Epithelial cell of esophagus (primary cell): ENCODE data around the gene KLHL33.

Experiments used
- DNase-seq: peaks from one replicate; pipeline ENCODE4 v3.0.0; 2010; ENCODE audit warnings: low read depth
- H3K4me3 ChIP-seq: 2 replicates; pipeline ENCODE4 v1.5.1; 2011; ENCODE audit warnings: mild to moderate bottlenecking, low read length, control low read depth
- TF ChIP-seq, protein P1 (sequence below): IDR thresholded peaks from 2 replicates; pipeline ENCODE4 v1.5.1; 2011; ENCODE audit warnings: low read depth, mild to moderate bottlenecking, low read length, control low read depth, inconsistent platforms; ENCODE audit not compliant: insufficient read depth; ENCODE audit errors: missing control alignments

KLHL33 gene

DNA sequence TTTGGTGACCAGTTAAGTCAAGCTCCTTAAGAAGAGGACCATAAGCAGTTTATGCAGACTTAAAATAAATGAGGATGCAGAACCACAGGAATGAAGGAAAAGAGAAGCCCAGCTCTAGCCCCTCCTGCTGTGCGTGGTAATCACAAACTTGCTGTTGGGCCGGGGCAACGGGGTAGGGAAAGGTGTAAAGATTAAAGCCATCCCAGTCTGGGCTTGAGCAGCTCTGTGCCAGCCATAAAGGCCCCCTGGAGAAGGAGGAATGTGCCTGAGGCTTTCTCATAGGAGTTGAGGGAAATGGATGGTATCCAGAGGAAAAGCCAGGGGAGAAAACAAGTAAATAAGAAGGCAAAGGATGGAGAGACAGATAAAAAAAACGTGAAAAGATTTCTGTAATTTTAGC is 47.8 kb downstream of the KLHL33 start:
- no peak overlapping the region for H3K4me3 ChIP-seq
- TF ChIP-seq, protein P1, sequence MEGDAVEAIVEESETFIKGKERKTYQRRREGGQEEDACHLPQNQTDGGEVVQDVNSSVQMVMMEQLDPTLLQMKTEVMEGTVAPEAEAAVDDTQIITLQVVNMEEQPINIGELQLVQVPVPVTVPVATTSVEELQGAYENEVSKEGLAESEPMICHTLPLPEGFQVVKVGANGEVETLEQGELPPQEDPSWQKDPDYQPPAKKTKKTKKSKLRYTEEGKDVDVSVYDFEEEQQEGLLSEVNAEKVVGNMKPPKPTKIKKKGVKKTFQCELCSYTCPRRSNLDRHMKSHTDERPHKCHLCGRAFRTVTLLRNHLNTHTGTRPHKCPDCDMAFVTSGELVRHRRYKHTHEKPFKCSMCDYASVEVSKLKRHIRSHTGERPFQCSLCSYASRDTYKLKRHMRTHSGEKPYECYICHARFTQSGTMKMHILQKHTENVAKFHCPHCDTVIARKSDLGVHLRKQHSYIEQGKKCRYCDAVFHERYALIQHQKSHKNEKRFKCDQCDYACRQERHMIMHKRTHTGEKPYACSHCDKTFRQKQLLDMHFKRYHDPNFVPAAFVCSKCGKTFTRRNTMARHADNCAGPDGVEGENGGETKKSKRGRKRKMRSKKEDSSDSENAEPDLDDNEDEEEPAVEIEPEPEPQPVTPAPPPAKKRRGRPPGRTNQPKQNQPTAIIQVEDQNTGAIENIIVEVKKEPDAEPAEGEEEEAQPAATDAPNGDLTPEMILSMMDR = no peak
- no peak for DNase-seq

DNA sequence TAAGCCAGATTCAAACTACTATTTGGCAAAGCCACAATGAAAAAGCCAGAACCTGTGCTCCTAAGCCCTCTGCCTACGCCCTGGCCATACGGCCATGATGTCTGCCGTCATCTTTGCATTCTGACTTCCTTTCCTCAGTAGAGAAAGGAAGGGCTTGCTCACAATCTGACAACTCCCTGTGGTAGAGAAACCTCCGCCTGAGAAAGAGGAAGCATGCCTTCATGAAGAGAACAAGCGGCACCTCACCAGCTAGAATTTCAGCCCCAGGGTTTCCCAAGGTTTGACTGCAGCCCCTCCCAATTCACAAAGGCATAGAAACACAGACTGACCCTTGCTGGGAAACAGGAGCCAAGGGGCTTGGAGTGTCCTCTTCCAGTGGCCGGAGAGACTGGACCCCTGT is 48.4 kb downstream of the KLHL33 start:
- H3K4me3 ChIP-seq = no peak overlapping the region
- no peak for DNase-seq
- TF ChIP-seq, protein P1 = no peak

DNA sequence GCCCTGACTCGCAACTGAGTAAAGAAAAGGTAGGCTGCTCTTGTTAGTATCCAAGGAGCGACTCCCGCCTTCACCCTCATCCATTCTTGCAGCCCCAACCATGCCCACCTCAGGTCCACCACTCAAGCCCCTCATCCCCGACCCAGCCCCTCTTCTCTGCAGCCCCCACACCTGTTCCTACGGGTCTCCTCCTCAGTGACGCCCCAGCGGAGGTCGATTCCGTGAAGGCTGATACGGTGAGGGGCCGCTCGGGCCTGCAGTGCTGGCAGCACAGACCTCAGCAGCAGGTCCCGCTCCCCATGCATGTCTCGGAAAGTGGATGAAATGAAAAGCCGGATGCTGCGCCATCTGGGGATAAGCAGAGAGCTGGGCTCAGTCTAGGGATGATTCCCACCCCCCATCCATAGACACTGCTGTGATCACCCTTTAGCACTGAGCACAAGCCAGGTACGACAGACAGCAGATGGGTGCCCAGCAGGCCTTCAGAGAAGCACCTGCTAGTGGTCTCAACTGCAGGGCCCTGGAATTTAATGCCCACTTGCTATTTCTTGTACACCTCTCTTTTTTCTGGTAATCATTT is 49.6 kb downstream of the KLHL33 start:
- TF ChIP-seq, protein P1 = no peak
- DNase-seq = no peak

DNA sequence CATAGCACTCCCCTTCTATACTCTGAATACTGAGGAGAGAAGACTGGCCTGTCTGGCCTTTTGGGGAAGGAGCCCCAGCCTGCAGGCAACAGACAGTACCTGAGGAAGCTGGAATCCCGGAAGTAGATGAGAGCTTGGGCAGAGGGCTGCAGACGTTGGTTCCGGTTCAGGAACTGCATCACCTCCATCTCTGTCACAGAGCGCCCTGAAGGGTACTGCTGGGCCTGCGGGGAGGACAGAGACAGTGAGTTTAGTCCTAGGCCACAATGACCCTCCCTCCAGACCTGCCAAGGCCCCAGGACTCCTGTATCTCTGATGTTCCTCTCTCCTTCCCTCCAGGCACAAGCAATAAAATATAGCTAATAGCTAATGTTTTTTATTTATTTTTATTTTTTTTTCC is 51.1 kb downstream of the KLHL33 start:
- no peak for DNase-seq

More for the DNA sequence above, 49.6 kb downstream of the KLHL33 start:
- no peak overlapping the region for H3K4me3 ChIP-seq

DNA sequence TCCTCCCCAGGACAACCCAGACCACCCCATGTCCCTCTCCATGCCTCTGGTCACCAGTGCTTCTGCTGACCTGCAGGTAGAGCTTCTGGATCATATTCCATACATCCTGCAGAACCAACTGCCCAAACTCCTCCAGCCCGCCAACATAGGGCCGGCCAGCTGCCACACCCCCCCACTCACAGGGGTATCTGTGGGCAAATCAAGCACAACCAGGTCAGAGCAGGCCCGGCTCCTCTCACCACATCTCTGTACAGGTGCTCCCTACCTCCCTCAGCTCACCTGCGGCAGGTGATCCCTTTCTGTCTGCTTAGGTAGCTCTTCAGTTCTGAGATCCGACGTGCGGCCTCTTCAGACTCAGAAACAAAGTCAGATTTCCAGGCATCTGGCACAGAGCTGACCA is 51.6 kb downstream of the KLHL33 start:
- DNase-seq = no peak
- TF ChIP-seq, protein P1 = no peak
- H3K4me3 ChIP-seq = no peak overlapping the region

More for the DNA sequence above, 51.1 kb downstream of the KLHL33 start:
- H3K4me3 ChIP-seq = no peak overlapping the region
- TF ChIP-seq, protein P1 = no peak

DNA sequence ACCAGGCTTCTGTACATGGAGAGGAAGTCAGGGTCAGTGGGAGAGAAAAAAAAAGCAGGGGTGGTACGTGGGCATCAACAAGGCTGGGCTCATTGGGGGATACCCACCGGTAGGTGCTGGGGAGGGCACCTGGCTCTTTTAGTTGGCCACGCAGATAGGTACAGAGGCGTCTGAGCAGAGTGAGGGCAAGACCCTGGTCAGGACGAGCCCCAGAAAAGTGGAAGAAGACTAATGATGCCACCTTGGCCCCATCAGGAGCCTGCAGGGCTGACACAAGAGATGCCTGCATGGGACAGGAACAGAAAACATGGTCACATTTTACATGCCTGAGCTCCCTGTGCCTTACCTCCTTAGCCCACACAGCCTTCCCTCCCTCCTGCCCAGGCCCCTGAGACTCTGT is 52.3 kb downstream of the KLHL33 start:
- TF ChIP-seq, protein P1 = no peak
- DNase-seq = no peak
- H3K4me3 ChIP-seq = no peak overlapping the region

DNA sequence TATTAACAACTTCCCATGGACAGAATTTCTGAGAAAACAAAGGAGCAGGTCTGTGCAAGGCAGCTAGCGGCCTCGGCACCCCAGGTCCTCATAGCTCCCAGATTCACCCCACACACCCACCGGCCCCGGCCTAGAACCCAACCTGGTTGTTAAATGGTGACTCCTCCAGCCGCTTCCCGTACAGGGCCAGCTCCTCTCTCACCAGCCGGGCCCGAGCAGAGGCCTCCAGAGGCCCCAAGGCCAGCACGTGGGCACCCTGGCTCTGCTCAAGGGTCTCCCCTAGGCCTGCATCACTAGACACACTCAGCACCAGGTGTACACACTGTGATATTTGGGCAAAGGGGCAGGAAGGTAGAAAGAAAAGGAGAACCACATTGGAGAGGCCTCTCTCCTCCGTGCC is 52.9 kb downstream of the KLHL33 start:
- H3K4me3 ChIP-seq = no peak overlapping the region
- TF ChIP-seq, protein P1 = no peak
- DNase-seq = no peak
